ENCODE measurements around the gene TRPC4AP.
A peak's percentile ranks its signal among the peaks of the same experiment; 100 is the strongest.
"Not testable (repeated sequence)": the region's sequence is repeated elsewhere in the genome, so short reads cannot be mapped to it uniquely, and the experiment has no call there.

Gene TRPC4AP

GRCh38 chr20:35092524-35093266 lies at the start of gene TRPC4AP:
TRPC4AP (minus strand) TSS chr20:35092807; CDS start chr20:35092781, 26 bp downstream.
- peak; percentile 86 for DNase-seq (ENCODE audit: low read depth)

GRCh38 chr20:35135867-35136586 lies 43.4 kb upstream of the TRPC4AP start:
- DNase-seq (ENCODE audit: low read depth), result no peak

- DNase-seq (ENCODE audit: low read depth), result no peak
Measured at GRCh38 chr20:35134880-35135279, 42.3 kb upstream of the TRPC4AP start.

- no peak for DNase-seq (ENCODE audit: low read depth)
Measured at GRCh38 chr20:35134472-35134871, 41.9 kb upstream of the TRPC4AP start.

- DNase-seq (ENCODE audit: low read depth), result no peak
Measured at GRCh38 chr20:35133735-35134134, 41.1 kb upstream of the TRPC4AP start.

- DNase-seq (ENCODE audit: low read depth), result no peak
Measured at GRCh38 chr20:35133031-35133430, 40.4 kb upstream of the TRPC4AP start.

GRCh38 chr20:35131934-35132333 lies 39.3 kb upstream of the TRPC4AP start:
- DNase-seq (ENCODE audit: low read depth), result no peak

- DNase-seq (ENCODE audit: low read depth), result no peak
Measured at GRCh38 chr20:35129647-35130069, 37.1 kb upstream of the TRPC4AP start.

- no peak for DNase-seq (ENCODE audit: low read depth)
Measured at GRCh38 chr20:35125753-35126152, 33.1 kb upstream of the TRPC4AP start.

GRCh38 chr20:35122756-35123405 lies 30.3 kb upstream of the TRPC4AP start:
- DNase-seq (ENCODE audit: low read depth), result no peak

- DNase-seq (ENCODE audit: low read depth), result no peak
Measured at GRCh38 chr20:35121186-35121585, 28.6 kb upstream of the TRPC4AP start.

GRCh38 chr20:35120012-35120701 lies 27.6 kb upstream of the TRPC4AP start:
- DNase-seq (ENCODE audit: low read depth), result peak; percentile 47

- no peak for DNase-seq (ENCODE audit: low read depth)
Measured at GRCh38 chr20:35117629-35118028, 25.0 kb upstream of the TRPC4AP start.

GRCh38 chr20:35117196-35117595 lies 24.6 kb upstream of the TRPC4AP start:
- DNase-seq (ENCODE audit: low read depth), result no peak

- no peak for DNase-seq (ENCODE audit: low read depth)
Measured at GRCh38 chr20:35116258-35116657, 23.7 kb upstream of the TRPC4AP start.

GRCh38 chr20:35115606-35116005 lies 23.0 kb upstream of the TRPC4AP start:
- DNase-seq (ENCODE audit: low read depth), result no peak

- not testable (repeated sequence) for DNase-seq (ENCODE audit: low read depth)
Measured at GRCh38 chr20:35112276-35112675, 19.7 kb upstream of the TRPC4AP start.

GRCh38 chr20:35111141-35111888 lies 18.7 kb upstream of the TRPC4AP start:
- DNase-seq (ENCODE audit: low read depth), result no peak

GRCh38 chr20:35108921-35109320 lies 16.3 kb upstream of the TRPC4AP start:
- no peak for DNase-seq (ENCODE audit: low read depth)

- DNase-seq (ENCODE audit: low read depth), result no peak
Measured at GRCh38 chr20:35106827-35107380, 14.3 kb upstream of the TRPC4AP start.

GRCh38 chr20:35104685-35105295 lies 12.2 kb upstream of the TRPC4AP start:
- no peak for DNase-seq (ENCODE audit: low read depth)
